SK-N-SH (cell line): ENCODE data around the gene VPS26B. TPM values are rescaled to one million over a fixed set of nuclear protein-coding genes. Genes with fewer than 3 reads are reported as not detected.

Experiments used
- CTCF ChIA-PET: fragments of 300-600, 350-600 bp; formaldehyde crosslinking; extraction: SDS; loops from one replicate; lab custom pipeline; 2021; lab: Yijun Ruan, JAX
- POLR2A ChIA-PET: fragments of 350-600 bp; sonication (Branson Sonifier 250); formaldehyde crosslinking; extraction: SDS; loops from one replicate; lab custom pipeline; 2020; ENCODE audit warnings: antibody characterized with exemption, inconsistent platforms; lab: Yijun Ruan, JAX
- DNase-seq: peaks from one replicate; pipeline ENCODE4 v3.0.0; 2012
- H2AFZ ChIP-seq: fragments of 200-600 bp; sonication (generic); 2 replicates; pipeline ENCODE4 v1.8.1; 2016; ENCODE audit warnings: antibody characterized with exemption, mild to moderate bottlenecking, low read depth
- H3F3A ChIP-seq: fragments of 200-600 bp; sonication (generic); replicated peaks from 2 replicates; pipeline ENCODE3; 2016; ENCODE audit warnings: antibody characterized with exemption, mild to moderate bottlenecking; ENCODE audit not compliant: insufficient read depth
- H3K27ac ChIP-seq, 2 experiments: fragments of 200-500 bp in 1 of 2; fragments of 200-600 bp in 1 of 2; sonication (Bioruptor generic) in 1 of 2; sonication (generic), shearing (Covaris generic) in 1 of 2; 2 replicates each; pipeline versions ENCODE4 v1.5.1 to v1.6.1; 2014 to 2016; ENCODE audit warnings: low read depth in 2 of 2, inconsistent platforms in 1 of 2, low read length in 1 of 2, mild to moderate bottlenecking in 1 of 2, mixed read lengths in 1 of 2
- H3K27me3 ChIP-seq: fragments of 200-600 bp; sonication (generic), shearing (Covaris generic); 2 replicates; pipeline ENCODE4 v1.6.1; 2016; ENCODE audit warnings: mixed run types; ENCODE audit not compliant: insufficient read depth
- H3K36me3 ChIP-seq, 2 experiments: fragments of 200-500 bp in 1 of 2; fragments of 200-600 bp in 1 of 2; sonication (Bioruptor generic) in 1 of 2; sonication (generic) in 1 of 2; replicated peaks in 1 of 2; 2 replicates each; pipeline versions ENCODE3 to v1.5.1; 2014 to 2016; ENCODE audit warnings: low read length in 1 of 2, mild to moderate bottlenecking in 1 of 2; ENCODE audit not compliant: insufficient read depth in 2 of 2, control insufficient read depth in 1 of 2
- H3K4me1 ChIP-seq, 2 experiments: fragments of 200-500 bp in 1 of 2; fragments of 200-600 bp in 1 of 2; sonication (Bioruptor generic) in 1 of 2; sonication (generic), shearing (Covaris generic) in 1 of 2; 2 replicates each; pipeline versions ENCODE4 v1.5.1 to v1.6.1; 2014 to 2016; ENCODE audit warnings: low read depth in 1 of 2, low read length in 1 of 2, mixed run types in 1 of 2; ENCODE audit not compliant: insufficient read depth in 2 of 2, control insufficient read depth in 1 of 2
- H3K4me2 ChIP-seq: fragments of 200-600 bp; sonication (generic), shearing (Covaris generic); 2 replicates; pipeline ENCODE4 v1.6.1; 2017; ENCODE audit warnings: mixed run types
- H3K4me3 ChIP-seq, 2 experiments: fragments of 200-500 bp in 1 of 2; fragments of 200-600 bp in 1 of 2; sonication (Bioruptor generic) in 1 of 2; sonication (generic), shearing (Covaris generic) in 1 of 2; 2 replicates each; pipeline versions ENCODE4 v1.5.1 to v1.8.1; 2014 to 2016; ENCODE audit warnings: low read depth in 2 of 2, inconsistent platforms in 1 of 2, low read length in 1 of 2, mild to moderate bottlenecking in 1 of 2, mixed read lengths in 1 of 2, moderate library complexity in 1 of 2
- H3K79me2 ChIP-seq: fragments of 200-600 bp; sonication (generic); 2 replicates; pipeline ENCODE4 v1.8.1; 2017; ENCODE audit warnings: mild to moderate bottlenecking; ENCODE audit not compliant: insufficient read depth
- H3K9ac ChIP-seq: fragments of 200-600 bp; sonication (generic); 2 replicates; pipeline ENCODE4 v1.6.1; 2017; ENCODE audit warnings: mixed run types
- H3K9me2 ChIP-seq: fragments of 200-600 bp; sonication (generic); 2 replicates; pipeline ENCODE4 v1.6.1; 2017; ENCODE audit warnings: mixed run types
- H3K9me3 ChIP-seq: fragments of 200-600 bp; sonication (generic); 2 replicates; pipeline ENCODE4 v1.6.1; 2017; ENCODE audit warnings: mixed run types, mild to moderate bottlenecking, moderate library complexity
- H4K20me1 ChIP-seq: fragments of 200-600 bp; sonication (generic); 2 replicates; pipeline ENCODE4 v1.6.1; 2017; ENCODE audit warnings: mild to moderate bottlenecking, mixed run types; ENCODE audit not compliant: insufficient read depth
- CHD2 ChIP-seq: fragments of 150-350 bp; IDR thresholded peaks from 2 replicates; pipeline ENCODE4 v1.6.1; 2018; ENCODE audit warnings: low read length; ENCODE audit not compliant: partially characterized antibody
- GATA2 ChIP-seq: sonication (generic); formaldehyde crosslinking; IDR thresholded peaks from 2 replicates; pipeline ENCODE4 v1.5.0; 2020; ENCODE audit warnings: mild to moderate bottlenecking, missing genetic modification reagents
- NRF1 ChIP-seq: IDR thresholded peaks from 2 replicates; pipeline ENCODE4 v1.6.1; 2012; ENCODE audit warnings: low read depth, mild to moderate bottlenecking, low read length
- PBX3 ChIP-seq: IDR thresholded peaks from 2 replicates; pipeline ENCODE4; 2012
- RAD21 ChIP-seq: IDR thresholded peaks from 2 replicates; pipeline ENCODE4 v1.6.1; 2012; ENCODE audit warnings: mild to moderate bottlenecking, low read length
- RCOR1 ChIP-seq: fragments of 150-350 bp; IDR thresholded peaks from 2 replicates; pipeline ENCODE4 v1.6.1; 2017; ENCODE audit warnings: antibody characterized with exemption, low read length
- RFX5 ChIP-seq: IDR thresholded peaks from 2 replicates; pipeline ENCODE4 v1.6.1; 2012; ENCODE audit warnings: mild to moderate bottlenecking, improper control_type of control experiment, low read length
- ZBTB33 ChIP-seq: IDR thresholded peaks from 2 replicates; pipeline ENCODE4 v1.4.0; 2012; ENCODE audit warnings: low read depth, borderline replicate concordance
- WGBS: methylation state at CpG from one replicate; pipeline ENCODE4 v1.1.6; 2017; ENCODE audit warnings: low lambda C conversion rate; 5-methylcytosine and 5-hydroxymethylcytosine counted together
- polyA plus RNA-seq, 3 experiments: library from polyadenylated mRNA; depleted of rRNA; stranded (reverse); fragments of >200 nt; gene quantifications; 2 replicates each; pipeline ENCODE4 v1.2.3, GENCODE V29; 2012
- TF ChIP-seq, protein P1 (sequence below): IDR thresholded peaks from 2 replicates; pipeline ENCODE4 v1.4.0; 2012; ENCODE audit warnings: low read depth, borderline replicate concordance

Gene VPS26B
- polyA plus RNA-seq, 1 of the 3 experiments (the other 2 are of a cell fraction), result 53.0 TPM

- Histone ChIP-seq H3K79me2 (no peaks in the 10 kb centered on the region), H4K20me1 (no peaks in the 10 kb centered on the region), H2AFZ (no peak overlapping the region), H3K27me3 (no peaks in the 10 kb centered on the region), H3K36me3 (peaks cover 37 to 96% of the 10 kb centered on the region in 2 experiments)
- CTCF ChIA-PET, result interaction anchor here (0.7 to 3.2 kb wide), 3 partner anchors 22 to 290 kb away, joined by 3 to 14 read pairs (median 13); partner anchors contain the start of genes NCAPD3 and VPS26B
- 100% methylated on average over 2 of the region's 11 CpGs for WGBS
- TF ChIP-seq NRF1 (no peak), RCOR1 (no peak), GATA2 (CRISPR knock-in tag) (no peak), RAD21 (no peak), PBX3 (no peak)
- TF ChIP-seq, protein P1, sequence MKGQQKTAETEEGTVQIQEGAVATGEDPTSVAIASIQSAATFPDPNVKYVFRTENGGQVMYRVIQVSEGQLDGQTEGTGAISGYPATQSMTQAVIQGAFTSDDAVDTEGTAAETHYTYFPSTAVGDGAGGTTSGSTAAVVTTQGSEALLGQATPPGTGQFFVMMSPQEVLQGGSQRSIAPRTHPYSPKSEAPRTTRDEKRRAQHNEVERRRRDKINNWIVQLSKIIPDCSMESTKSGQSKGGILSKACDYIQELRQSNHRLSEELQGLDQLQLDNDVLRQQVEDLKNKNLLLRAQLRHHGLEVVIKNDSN, result no peak
- TF ChIP-seq, all 33 proteins: peak for 0
- Histone ChIP-seq H3K9me2 (no peaks in the 10 kb centered on the region), H3K9ac (no peak overlapping the region), H3F3A (no peaks in the 10 kb centered on the region), H3K4me1 (no peaks in the 10 kb centered on the region; a peak in 1 of 4 replicates), H3K4me3 (no peak overlapping the region), H3K27ac (no peak overlapping the region), H3K4me2 (no peak overlapping the region), H3K9me3 (no peaks in the 10 kb centered on the region)
- DNase-seq, result no peak
- POLR2A ChIA-PET, result no interaction called here
Measured at GRCh38 chr11:134246100-134246499, 21.6 kb downstream of the VPS26B start.

DNA sequence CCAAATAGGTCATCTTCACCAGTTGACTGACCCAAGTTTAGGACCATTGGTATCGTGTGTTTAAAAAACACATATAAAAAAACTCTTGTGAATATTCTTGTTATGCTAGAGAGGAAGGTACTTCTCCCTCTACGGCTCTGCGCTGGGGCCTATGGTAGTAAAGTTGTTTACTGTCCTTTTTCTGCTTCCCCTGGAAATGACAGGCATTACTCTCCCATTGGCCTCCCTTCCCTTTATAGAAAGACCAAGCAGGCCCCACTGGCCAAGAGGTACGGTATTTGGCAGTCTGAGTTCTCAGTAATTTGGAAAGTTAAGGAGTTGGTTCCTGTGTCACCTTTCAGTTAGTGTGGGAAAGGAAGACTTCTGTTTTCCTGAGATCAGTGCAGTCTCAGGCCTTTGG lies 22.2 kb downstream of the VPS26B start:
- Histone ChIP-seq H3K9me3 (no peaks in the 10 kb centered on the region), H3K4me3 (no peak overlapping the region), H3F3A (no peaks in the 10 kb centered on the region), H3K27ac (no peak overlapping the region), H3K27me3 (no peaks in the 10 kb centered on the region), H4K20me1 (no peaks in the 10 kb centered on the region), H3K36me3 (peaks cover 33 to 94% of the 10 kb centered on the region in 2 experiments), H2AFZ (no peak overlapping the region), H3K4me1 (no peaks in the 10 kb centered on the region), H3K4me2 (no peak overlapping the region), H3K79me2 (peaks cover 4% of the 10 kb centered on the region), H3K9ac (no peak overlapping the region), H3K9me2 (no peaks in the 10 kb centered on the region)
- DNase-seq, result no peak
- ChIA-PET POLR2A (no interaction called here), CTCF (no interaction called here)
- TF ChIP-seq RFX5, result no peak
- 92% methylated on average over 4 of the region's 4 CpGs for WGBS

- no peak overlapping the region for H3K27ac ChIP-seq
- WGBS, result 81% methylated on average over 7 of the region's 7 CpGs
- TF ChIP-seq CHD2, result no peak
- no peak for TF ChIP-seq NRF1
- no peak for TF ChIP-seq PBX3
- no peak for TF ChIP-seq ZBTB33
- TF ChIP-seq, protein P1, result no peak
- no peaks in the 10 kb centered on the region for H3K9me3 ChIP-seq
- no peak overlapping the region for H3K4me3 ChIP-seq
- no peaks in the 10 kb centered on the region for H4K20me1 ChIP-seq
- H2AFZ ChIP-seq, result no peak overlapping the region
- POLR2A ChIA-PET, result no interaction called here
- peaks cover 18 to 71% of the 10 kb centered on the region in 2 experiments for H3K36me3 ChIP-seq
- H3K9me2 ChIP-seq, result no peaks in the 10 kb centered on the region
- H3K4me2 ChIP-seq, result no peak overlapping the region
- no peaks in the 10 kb centered on the region for H3F3A ChIP-seq
- no peak for DNase-seq
- CTCF ChIA-PET, result interaction anchor here (0.8 to 2.5 kb wide), 2 partner anchors 9 to 27 kb away, joined by 3 to 8 read pairs; no protein-coding TSS in a partner anchor
- H3K9ac ChIP-seq, result no peak overlapping the region
- peaks cover 17% of the 10 kb centered on the region for H3K79me2 ChIP-seq
- H3K27me3 ChIP-seq, result no peaks in the 10 kb centered on the region
- H3K4me1 ChIP-seq, result peaks cover 0 to 7% of the 10 kb centered on the region in 2 experiments; a peak in 2 of 4 replicates
Measured at GRCh38 chr11:134248910-134249480, 24.5 kb downstream of the VPS26B start.
